Measurements from ENCODE around the gene PCDH9. TPM values are rescaled to one million over a fixed set of nuclear protein-coding genes. Genes with fewer than 3 reads are reported as not detected.

Gene PCDH9
- total and polyA plus RNA-seq, 4 experiments from 2014 or later: 0.08 to 0.18 (median 0.14) TPM

DNA sequence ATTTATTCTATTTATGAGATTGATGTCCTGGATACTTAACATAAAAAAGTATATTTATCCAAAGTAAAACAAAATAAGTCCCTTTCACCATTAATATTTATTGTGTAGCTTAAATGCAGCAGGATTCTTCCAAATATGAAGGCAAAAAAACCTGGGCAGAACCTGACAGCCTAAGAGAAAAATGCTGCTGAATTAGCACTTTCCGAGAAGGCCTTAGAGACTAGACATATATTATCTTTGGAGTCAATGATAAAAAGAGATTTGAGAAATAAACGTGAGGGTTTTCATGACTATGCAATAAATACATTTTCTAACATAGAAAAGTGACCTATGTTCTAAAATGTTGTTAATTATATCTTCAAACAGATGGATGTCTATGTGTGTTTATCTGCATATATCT lies 566.9 kb downstream of the PCDH9 start:
- CTCF ChIA-PET (ENCODE audit: partially characterized antibody): no interaction called here

DNA sequence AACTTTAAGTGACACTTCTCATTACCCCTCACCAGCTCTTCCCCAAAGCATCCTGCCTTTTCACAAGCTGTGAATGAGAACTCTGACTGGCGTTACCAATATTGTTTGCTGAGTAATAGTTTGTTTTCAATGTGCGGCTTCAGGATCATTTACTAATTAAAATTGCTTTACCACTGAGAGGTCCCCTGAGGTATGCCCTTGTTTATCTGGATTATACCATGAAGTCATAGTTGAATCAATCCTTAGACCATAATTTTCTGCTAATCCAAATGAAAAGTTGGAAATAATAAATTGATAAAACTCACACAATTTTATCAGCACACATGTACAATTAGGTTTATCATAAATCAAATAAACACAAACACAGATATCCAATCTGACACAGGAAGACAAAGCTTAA lies 568.8 kb downstream of the PCDH9 start:
- POLR2A ChIA-PET (ENCODE audit: partially characterized antibody): no interaction called here
- Mint-ChIP-seq H3K4me3 (no peak overlapping the region), H3K27ac (no peak overlapping the region), H3K4me1 (no peaks in the 10 kb centered on the region), H3K36me3 (no peaks in the 10 kb centered on the region), H3K9me3 (peaks cover 0 to 9% (median 3%) of the 10 kb centered on the region in 8 donors), H3K27me3 (no peaks in the 10 kb centered on the region)
- H3K4me1 ChIP-seq (ENCODE audit: insufficient read depth, low read length): no peaks in the 10 kb centered on the region
- H3K9me3 ChIP-seq (ENCODE audit: control insufficient read depth in 1 of 2, low read length in 2 of 2): no peaks in the 10 kb centered on the region
- no peak for DNase-seq
- intact Hi-C loops (cut with micrococcal nuclease): no loop called here
- CTCF ChIA-PET (ENCODE audit: partially characterized antibody): no interaction called here
- no peak overlapping the region for H3K27ac ChIP-seq (ENCODE audit: low read depth, low read length)
- no peaks in the 10 kb centered on the region for H3K36me3 ChIP-seq (ENCODE audit: insufficient read depth, low read length)
- H3K27me3 ChIP-seq (ENCODE audit: insufficient read depth, low read length): no peaks in the 10 kb centered on the region
- H3K4me3 ChIP-seq (ENCODE audit: low read length in 2 of 2): no peak overlapping the region

More for the DNA sequence above, 566.9 kb downstream of the PCDH9 start:
- H3K4me3 Mint-ChIP-seq: no peak overlapping the region
- POLR2A ChIA-PET (ENCODE audit: partially characterized antibody): no interaction called here
- no peaks in the 10 kb centered on the region for H3K4me1 Mint-ChIP-seq
- H3K36me3 Mint-ChIP-seq: no peaks in the 10 kb centered on the region
- H3K27ac ChIP-seq (ENCODE audit: low read depth, low read length): no peak overlapping the region
- H3K27me3 Mint-ChIP-seq: no peaks in the 10 kb centered on the region
- no peak for DNase-seq
- no peak overlapping the region for H3K27ac Mint-ChIP-seq
- H3K27me3 ChIP-seq (ENCODE audit: insufficient read depth, low read length): no peaks in the 10 kb centered on the region
- intact Hi-C loops (cut with micrococcal nuclease): no loop called here
- H3K36me3 ChIP-seq (ENCODE audit: insufficient read depth, low read length): no peaks in the 10 kb centered on the region
- no peak overlapping the region for H3K4me3 ChIP-seq (ENCODE audit: low read length in 2 of 2)
- no peaks in the 10 kb centered on the region for H3K9me3 ChIP-seq (ENCODE audit: control insufficient read depth in 1 of 2, low read length in 2 of 2)
- no peaks in the 10 kb centered on the region for H3K4me1 ChIP-seq (ENCODE audit: insufficient read depth, low read length)
- H3K9me3 Mint-ChIP-seq: peaks cover 0 to 9% (median 4%) of the 10 kb centered on the region in 8 donors

DNA sequence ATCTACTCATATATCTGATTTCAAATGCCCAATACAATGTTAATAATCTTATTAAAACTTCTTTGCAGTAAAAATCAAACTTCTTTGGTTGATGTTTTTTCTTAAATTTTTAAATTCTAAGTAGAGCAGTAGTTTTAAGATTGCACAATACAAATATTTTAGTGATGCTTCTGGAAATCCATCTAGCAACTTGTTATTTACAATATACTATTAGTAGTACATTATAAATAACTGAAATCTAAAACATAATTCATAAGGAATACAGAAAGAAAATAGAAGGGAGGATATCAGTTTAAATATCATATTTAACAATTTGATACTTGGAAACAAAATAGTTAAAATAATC lies 569.7 kb downstream of the PCDH9 start:
- Histone ChIP-seq H3K4me1 (ENCODE audit: insufficient read depth, low read length) (no peaks in the 10 kb centered on the region), H3K36me3 (ENCODE audit: insufficient read depth, low read length) (no peaks in the 10 kb centered on the region), H3K27ac (ENCODE audit: low read depth, low read length) (no peak overlapping the region), H3K4me3 (ENCODE audit: low read length in 2 of 2) (no peak overlapping the region), H3K9me3 (ENCODE audit: control insufficient read depth in 1 of 2, low read length in 2 of 2) (no peaks in the 10 kb centered on the region), H3K27me3 (ENCODE audit: insufficient read depth, low read length) (no peaks in the 10 kb centered on the region)
- intact Hi-C loops (cut with micrococcal nuclease): no loop called here
- Mint-ChIP-seq H3K9me3 (peaks cover 0 to 7% (median 3%) of the 10 kb centered on the region in 8 donors), H3K27me3 (no peaks in the 10 kb centered on the region), H3K36me3 (no peaks in the 10 kb centered on the region), H3K27ac (no peak overlapping the region), H3K4me3 (no peak overlapping the region), H3K4me1 (no peaks in the 10 kb centered on the region)
- ChIA-PET POLR2A (ENCODE audit: partially characterized antibody) (no interaction called here), CTCF (ENCODE audit: partially characterized antibody) (no interaction called here)
- no peak for DNase-seq

DNA sequence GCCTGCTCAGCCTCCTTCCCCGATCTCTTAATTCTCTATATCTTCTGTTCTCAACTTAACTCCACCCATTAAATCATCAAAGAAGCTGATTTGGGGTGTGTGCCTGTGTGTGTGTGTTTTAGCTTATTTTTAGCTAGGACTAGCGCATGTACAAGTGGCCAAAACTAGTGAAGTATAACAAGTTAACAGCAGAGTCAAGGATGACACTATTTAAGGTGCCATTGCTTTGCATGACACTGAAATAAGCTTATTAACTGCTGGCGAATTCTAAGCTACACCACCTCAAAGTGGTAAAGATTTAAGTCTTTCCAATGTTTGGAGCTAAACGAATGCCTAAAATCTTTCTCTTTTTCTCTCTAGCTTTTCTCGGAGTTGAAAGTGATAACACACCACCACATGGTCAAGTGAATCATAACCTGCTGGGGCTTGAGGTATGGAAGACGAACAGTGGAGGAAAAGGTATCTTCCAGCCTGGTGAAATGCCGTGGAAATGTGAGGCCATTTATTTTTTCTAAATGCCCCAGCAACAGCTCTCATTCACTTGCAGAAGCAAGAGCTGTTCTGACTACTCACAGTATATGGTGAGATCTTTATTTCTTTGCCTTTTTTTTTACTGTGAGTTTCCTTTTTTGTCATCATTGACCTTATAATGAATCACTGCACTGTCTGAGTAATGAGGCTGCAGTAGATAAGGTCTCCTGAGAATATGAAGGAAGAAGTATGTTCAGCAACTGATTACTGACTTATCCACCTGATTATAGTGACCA lies 570.3 kb downstream of the PCDH9 start:
- no peaks in the 10 kb centered on the region for H3K4me1 Mint-ChIP-seq
- H3K9me3 ChIP-seq (ENCODE audit: control insufficient read depth in 1 of 2, low read length in 2 of 2): no peaks in the 10 kb centered on the region

DNA sequence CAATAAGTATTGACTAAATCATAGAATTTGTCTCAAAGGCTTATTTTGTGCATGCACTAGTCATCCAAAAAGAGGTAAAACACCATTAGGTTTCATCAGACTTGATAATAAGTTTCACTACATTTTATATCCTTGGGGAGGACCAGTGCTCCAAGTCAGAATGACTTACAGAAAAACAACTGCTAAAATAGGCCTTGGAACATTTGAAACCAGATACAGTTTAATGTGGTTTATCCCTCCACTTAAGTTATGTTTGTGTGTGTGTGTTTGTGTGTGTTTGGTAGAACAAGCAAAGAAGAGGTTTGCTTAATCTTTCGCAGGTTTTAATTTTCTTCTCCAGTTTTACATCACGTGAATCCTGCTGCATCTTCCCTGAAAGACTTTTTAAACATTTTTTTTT lies 570.9 kb downstream of the PCDH9 start:
- Mint-ChIP-seq H3K27ac (no peak overlapping the region), H3K4me1 (no peaks in the 10 kb centered on the region), H3K27me3 (no peaks in the 10 kb centered on the region), H3K4me3 (no peak overlapping the region), H3K9me3 (peaks cover 0 to 4% (median 0%) of the 10 kb centered on the region in 8 donors), H3K36me3 (no peaks in the 10 kb centered on the region)
- intact Hi-C loops (cut with micrococcal nuclease): no loop called here
- Histone ChIP-seq H3K36me3 (ENCODE audit: insufficient read depth, low read length) (no peaks in the 10 kb centered on the region), H3K9me3 (ENCODE audit: control insufficient read depth in 1 of 2, low read length in 2 of 2) (no peaks in the 10 kb centered on the region), H3K27ac (ENCODE audit: low read depth, low read length) (no peak overlapping the region), H3K27me3 (ENCODE audit: insufficient read depth, low read length) (no peaks in the 10 kb centered on the region), H3K4me3 (ENCODE audit: low read length in 2 of 2) (no peak overlapping the region), H3K4me1 (ENCODE audit: insufficient read depth, low read length) (no peaks in the 10 kb centered on the region)
- ChIA-PET CTCF (ENCODE audit: partially characterized antibody) (no interaction called here), POLR2A (ENCODE audit: partially characterized antibody) (no interaction called here)
- no peak for DNase-seq

More for the DNA sequence above, 570.3 kb downstream of the PCDH9 start:
- Mint-ChIP-seq H3K27me3 (no peaks in the 10 kb centered on the region), H3K9me3 (peaks cover 0 to 7% (median 2%) of the 10 kb centered on the region in 8 donors), H3K36me3 (no peaks in the 10 kb centered on the region), H3K27ac (no peak overlapping the region), H3K4me3 (no peak overlapping the region)
- DNase-seq: no peak
- Histone ChIP-seq H3K4me1 (ENCODE audit: insufficient read depth, low read length) (no peaks in the 10 kb centered on the region), H3K27ac (ENCODE audit: low read depth, low read length) (no peak overlapping the region), H3K4me3 (ENCODE audit: low read length in 2 of 2) (no peak overlapping the region), H3K36me3 (ENCODE audit: insufficient read depth, low read length) (no peaks in the 10 kb centered on the region), H3K27me3 (ENCODE audit: insufficient read depth, low read length) (no peaks in the 10 kb centered on the region)
- ChIA-PET CTCF (ENCODE audit: partially characterized antibody) (no interaction called here), POLR2A (ENCODE audit: partially characterized antibody) (no interaction called here)
- intact Hi-C loops (cut with micrococcal nuclease): no loop called here

DNA sequence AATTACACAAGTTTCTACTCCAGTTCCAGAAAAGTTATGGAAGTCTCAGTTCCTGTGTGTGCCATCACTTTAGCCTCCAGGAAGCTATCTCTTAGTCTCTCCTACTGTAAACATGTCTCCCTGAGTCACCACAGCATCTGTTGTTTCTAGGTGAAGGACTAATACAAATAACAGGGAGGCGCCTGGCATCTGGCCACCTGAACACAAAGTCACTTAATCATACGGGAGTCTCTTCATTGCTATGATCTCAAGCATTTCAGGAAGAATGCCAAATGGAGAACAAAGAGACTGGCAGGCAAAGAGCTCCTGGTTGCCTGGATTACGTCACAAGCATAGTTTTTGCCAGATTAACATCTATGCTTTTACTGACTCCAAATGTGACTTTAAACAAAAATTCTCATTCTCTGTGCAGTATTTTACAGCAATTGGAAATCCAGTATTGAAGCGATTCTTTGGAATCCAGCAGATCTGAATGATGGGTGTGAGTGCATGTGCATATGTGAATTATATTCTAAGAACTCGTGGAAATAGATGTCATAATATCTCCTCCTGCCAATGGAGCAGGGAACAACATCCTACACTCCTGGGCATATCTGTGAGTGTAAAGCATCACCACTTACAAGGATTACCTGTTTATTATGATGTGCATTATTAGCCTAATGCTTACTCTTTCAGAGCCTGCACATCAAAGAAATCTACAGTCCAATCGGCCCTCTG lies 572.8 kb downstream of the PCDH9 start:
- Mint-ChIP-seq H3K27ac (no peak overlapping the region), H3K4me3 (no peak overlapping the region), H3K36me3 (no peaks in the 10 kb centered on the region), H3K4me1 (no peaks in the 10 kb centered on the region), H3K27me3 (no peaks in the 10 kb centered on the region), H3K9me3 (peaks cover 0 to 10% (median 0%) of the 10 kb centered on the region in 8 donors)
- H3K27ac ChIP-seq (ENCODE audit: low read depth, low read length): no peak overlapping the region
- no peaks in the 10 kb centered on the region for H3K36me3 ChIP-seq (ENCODE audit: insufficient read depth, low read length)
- no peak for DNase-seq
- no peak overlapping the region for H3K4me3 ChIP-seq (ENCODE audit: low read length in 2 of 2)
- no peaks in the 10 kb centered on the region for H3K27me3 ChIP-seq (ENCODE audit: insufficient read depth, low read length)
- POLR2A ChIA-PET (ENCODE audit: partially characterized antibody): no interaction called here
- H3K4me1 ChIP-seq (ENCODE audit: insufficient read depth, low read length): no peaks in the 10 kb centered on the region
- intact Hi-C loops (cut with micrococcal nuclease): no loop called here
- CTCF ChIA-PET (ENCODE audit: partially characterized antibody): no interaction called here
- H3K9me3 ChIP-seq (ENCODE audit: control insufficient read depth in 1 of 2, low read length in 2 of 2): no peaks in the 10 kb centered on the region

DNA sequence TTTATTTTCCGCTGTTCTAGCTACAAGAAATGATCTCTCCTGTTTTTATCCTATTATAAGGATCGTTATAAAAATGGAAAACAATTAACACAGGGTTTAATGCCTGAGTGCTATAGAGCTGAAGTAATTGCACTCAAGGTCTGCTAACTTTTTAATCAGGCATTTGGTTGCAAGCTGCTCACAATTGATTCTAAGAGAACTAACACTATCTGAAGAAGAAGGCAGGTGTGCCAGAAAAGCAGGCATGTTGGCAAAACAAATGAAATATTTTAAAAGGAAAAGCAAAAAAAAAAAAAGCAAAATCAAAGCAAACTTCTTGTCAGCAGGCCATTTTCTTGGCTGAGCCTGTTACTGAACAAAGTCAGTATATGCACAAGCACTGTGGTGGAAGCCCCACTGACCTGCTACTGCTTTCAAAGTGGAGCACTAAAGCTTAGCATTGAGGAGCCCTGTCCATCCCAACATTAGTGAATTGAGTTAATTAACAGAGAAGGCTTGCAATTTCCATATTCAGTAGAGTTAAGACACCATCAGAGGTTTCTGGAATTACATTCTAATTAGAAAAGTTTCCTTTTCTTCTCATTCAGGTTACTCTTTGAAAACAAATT lies 574.2 kb downstream of the PCDH9 start:
- Mint-ChIP-seq H3K4me1 (no peaks in the 10 kb centered on the region), H3K9me3 (peaks cover 0 to 10% (median 0%) of the 10 kb centered on the region in 8 donors), H3K36me3 (no peaks in the 10 kb centered on the region), H3K27ac (no peak overlapping the region), H3K27me3 (no peaks in the 10 kb centered on the region), H3K4me3 (no peak overlapping the region)
- ChIA-PET POLR2A (ENCODE audit: partially characterized antibody) (no interaction called here), CTCF (ENCODE audit: partially characterized antibody) (interaction anchor here (0.7 kb wide), 1 partner anchor 99 kb away, joined by 3 read pairs; no protein-coding TSS in a partner anchor)
- Histone ChIP-seq H3K4me3 (ENCODE audit: low read length in 2 of 2) (no peak overlapping the region), H3K4me1 (ENCODE audit: insufficient read depth, low read length) (no peaks in the 10 kb centered on the region), H3K9me3 (ENCODE audit: control insufficient read depth in 1 of 2, low read length in 2 of 2) (no peaks in the 10 kb centered on the region), H3K27ac (ENCODE audit: low read depth, low read length) (no peak overlapping the region), H3K27me3 (ENCODE audit: insufficient read depth, low read length) (no peaks in the 10 kb centered on the region), H3K36me3 (ENCODE audit: insufficient read depth, low read length) (no peaks in the 10 kb centered on the region)
- no peak for DNase-seq
- intact Hi-C loops (cut with micrococcal nuclease): no loop called here

Measured in CD4-positive, alpha-beta memory T cell (primary cell).